ENCODE data around the gene HOXA3. TPM values are rescaled to one million over a fixed set of nuclear protein-coding genes. Genes with fewer than 3 reads are reported as not detected.

HOXA3 gene
- total and polyA plus RNA-seq, 2 of the 13 experiments (the other 11 are each of a cell fraction or from before 2014, with no cell fraction given): 2.9 to 4.6 TPM

- 0 out of 2 replicates have a peak, but pooled peaks have one; percentile 28 for TF ChIP-seq MNT (IDR thresholded peaks at IDR 0.05)
- TF ChIP-seq ZNF687 (CRISPR knock-in tag; IDR thresholded peaks at IDR 0.05): peak; percentile 64
- no peak for TF ChIP-seq PRPF4 (IDR thresholded peaks at IDR 0.05; ENCODE audit: low read depth, low read length, poor library complexity, severe bottlenecking)
- peak; percentile 41; the same call in 1 of the 2 replicates for TF ChIP-seq PHF8 (CRISPR knock-in tag; IDR thresholded peaks at IDR 0.05)
- TF ChIP-seq AGO2 (optimal IDR thresholded peaks at IDR 0.05; ENCODE audit: low read depth, low read length): peak; percentile 72
- TF ChIP-seq SMC3 (IDR thresholded peaks at IDR 0.05; ENCODE audit: low read length): peak; percentile 14; the same call in 1 of the 2 replicates
- no peak for TF ChIP-seq HINFP (CRISPR knock-in tag; IDR thresholded peaks at IDR 0.05; ENCODE audit: low read depth)
- TF ChIP-seq ZBTB33 (CRISPR knock-in tag; IDR thresholded peaks at IDR 0.05): peak; percentile 42; the same call in 1 of the 2 replicates
- TF ChIP-seq POLR2AphosphoS5 (IDR thresholded peaks at IDR 0.05; ENCODE audit: low read depth, low read length): peak; percentile 34; the same call in 1 of the 2 replicates
- peak; percentile 34; the same call in 1 of the 2 replicates for TF ChIP-seq KDM5B (CRISPR knock-in tag; IDR thresholded peaks at IDR 0.05; ENCODE audit: borderline replicate concordance)
- TF ChIP-seq HOMEZ (CRISPR knock-in tag; IDR thresholded peaks at IDR 0.05; ENCODE audit: low read depth): peak; percentile 93
- TF ChIP-seq ZNF275 (CRISPR knock-in tag; IDR thresholded peaks at IDR 0.05; ENCODE audit: borderline replicate concordance): no peak
- 0 out of 2 replicates have a peak, but pooled peaks have one; percentile 9 for TF ChIP-seq E2F1 (CRISPR knock-in tag; IDR thresholded peaks at IDR 0.05)
Measured at GRCh38 chr7:27143023-27143949, 9.1 kb downstream of the HOXA3 start, which contains the start of gene HOXA5 (continued).

All from HepG2 (cell line).